Endothelial cell of umbilical vein (primary cell): ENCODE data around the gene TMOD1. TPM values are rescaled to one million over a fixed set of nuclear protein-coding genes. Genes with fewer than 3 reads are reported as not detected.

Experiments used
- BruUV-seq: library from RNA; stranded (reverse); fragments of 400-500 nt; replicated peaks from 2 replicates; lab custom pipeline; 2021; lab: Mats Ljungman, UMichigan
- CTCF ChIA-PET: fragments of 300-600, 350-600 bp; sonication (Branson Sonifier 250); formaldehyde crosslinking; loops from one replicate; lab custom pipeline; 2021; ENCODE audit warnings: antibody characterized with exemption, inconsistent platforms; lab: Charles Lee
- POLR2A ChIA-PET: fragments of 300-600, 350-600 bp; sonication (Branson Sonifier 250); formaldehyde crosslinking; loops from one replicate; lab custom pipeline; 2021; ENCODE audit warnings: antibody characterized with exemption, inconsistent platforms; lab: Charles Lee
- DNase-seq: peaks from one replicate; pipeline ENCODE4 v3.0.0-alpha.2; 2011; ENCODE audit warnings: low read depth, low spot score
- FAIRE-seq: peaks from 2 replicates; lab custom pipeline; 2011; peaks lifted over from hg19 to GRCh38; lab: Jason Lieb, UNC
- H2AFZ ChIP-seq: 2 replicates; pipeline ENCODE4 v1.6.0; 2012; ENCODE audit warnings: low read depth, low read length, control low read depth, inconsistent platforms
- H3K27ac ChIP-seq: 2 replicates; pipeline ENCODE4 v1.5.1; 2011; ENCODE audit warnings: low read depth, mild to moderate bottlenecking, control low read depth, low read length, moderate library complexity; ENCODE audit not compliant: insufficient read depth
- H3K27me3 ChIP-seq, 2 experiments: 2 replicates each; pipeline versions ENCODE4 v1.6.0 to v1.6.1; 2011; ENCODE audit warnings: low read length in 2 of 2, mixed read lengths in 1 of 2; ENCODE audit not compliant: control insufficient read depth in 2 of 2, insufficient read depth in 2 of 2
- H3K36me3 ChIP-seq, 2 experiments: 2 replicates in 1 of 2; 3 replicates in 1 of 2; pipeline ENCODE4 v1.5.1; 2011; ENCODE audit warnings: low read length in 2 of 2, mild to moderate bottlenecking in 1 of 2, moderate library complexity in 1 of 2; ENCODE audit not compliant: control insufficient read depth in 2 of 2, insufficient read depth in 2 of 2; ENCODE audit errors: extremely low read depth in 1 of 2
- H3K4me1 ChIP-seq: 3 replicates; pipeline ENCODE4 v1.5.1; 2011; ENCODE audit warnings: mild to moderate bottlenecking, low read length; ENCODE audit not compliant: control insufficient read depth, insufficient read depth; ENCODE audit errors: extremely low read depth
- H3K4me2 ChIP-seq: 2 replicates; pipeline ENCODE4 v1.6.1; 2011; ENCODE audit warnings: low read length, control low read depth, mixed read lengths; ENCODE audit not compliant: insufficient read depth
- H3K4me3 ChIP-seq, 3 experiments: fragments of 200-600 bp in 1 of 3; sonication (generic), shearing (Covaris generic) in 1 of 3; replicated peaks in 1 of 3; 2 replicates each; pipeline ENCODE4 v1.5.1; 2011 to 2016; ENCODE audit warnings: control low read depth in 3 of 3, low read length in 3 of 3, mild to moderate bottlenecking in 2 of 3, inconsistent platforms in 1 of 3, low read depth in 1 of 3, moderate library complexity in 1 of 3; ENCODE audit not compliant: insufficient read depth in 1 of 3
- H3K79me2 ChIP-seq: 2 replicates; pipeline ENCODE4 v1.6.0; 2012; ENCODE audit warnings: low read length, inconsistent platforms; ENCODE audit not compliant: control insufficient read depth, insufficient read depth
- H3K9ac ChIP-seq: replicated peaks from 2 replicates; pipeline ENCODE3; 2011; ENCODE audit warnings: low read length, control low read depth; ENCODE audit not compliant: insufficient read depth; ENCODE audit errors: extremely low read depth
- H3K9me1 ChIP-seq: replicated peaks from 3 replicates; pipeline ENCODE4 v1.6.0; 2011; ENCODE audit warnings: mild to moderate bottlenecking, low read length; ENCODE audit not compliant: control insufficient read depth, insufficient read depth; ENCODE audit errors: extremely low read depth
- H3K9me3 ChIP-seq: replicated peaks from 2 replicates; pipeline ENCODE4 v1.5.1; 2012; ENCODE audit warnings: low read length, inconsistent platforms; ENCODE audit not compliant: control insufficient read depth, insufficient read depth
- H4K20me1 ChIP-seq: replicated peaks from 2 replicates; pipeline ENCODE3; 2011; ENCODE audit warnings: mild to moderate bottlenecking, low read length; ENCODE audit not compliant: control insufficient read depth, insufficient read depth; ENCODE audit errors: extremely low read depth
- EZH2 ChIP-seq: IDR thresholded peaks from 2 replicates; pipeline ENCODE4 v1.6.1; 2012; ENCODE audit warnings: borderline replicate concordance, low read depth, mild to moderate bottlenecking, moderate library complexity, low read length, inconsistent platforms; ENCODE audit not compliant: severe bottlenecking
- FOS ChIP-seq: IDR thresholded peaks from 2 replicates; pipeline ENCODE4 v1.6.1; 2011; ENCODE audit warnings: mild to moderate bottlenecking, low read length, moderate library complexity, borderline replicate concordance; ENCODE audit not compliant: insufficient read depth
- GATA2 ChIP-seq: IDR thresholded peaks from 2 replicates; pipeline ENCODE4 v1.7.0; 2011; ENCODE audit warnings: low read depth, mild to moderate bottlenecking, moderate library complexity, mixed read lengths, low read length; ENCODE audit not compliant: insufficient read length, insufficient read depth
- JUN ChIP-seq: IDR thresholded peaks from 2 replicates; pipeline ENCODE4 v1.6.1; 2011; ENCODE audit warnings: borderline replicate concordance, low read depth; ENCODE audit not compliant: insufficient read length, insufficient read depth
- MYC ChIP-seq: IDR thresholded peaks from one replicate; pipeline ENCODE4 v1.6.1; 2011; ENCODE audit warnings: mild to moderate bottlenecking, low read depth, low read length
- POLR2A ChIP-seq: IDR thresholded peaks from 2 replicates; pipeline ENCODE4 v1.6.1; 2012; ENCODE audit warnings: low read depth, mild to moderate bottlenecking, control low read depth, low read length
- POLR2AphosphoS5 ChIP-seq: IDR thresholded peaks from 2 replicates; pipeline ENCODE4 v1.6.1; 2012; ENCODE audit warnings: low read depth, mild to moderate bottlenecking, control low read depth, low read length, moderate library complexity; ENCODE audit not compliant: insufficient read depth
- dilution Hi-C: fragments of 300-500 bp; cut with MboI; formaldehyde crosslinking; loops from one replicate; pipeline ENCODE4 v1.15.0; 2019; ENCODE audit warnings: low sequenced_read_pairs; ENCODE audit not compliant: extremely low pct_ligation_motif_present
- intact Hi-C: fragments of 100-400 bp; cut with micrococcal nuclease; formaldehyde crosslinking; loops from one replicate; pipeline ENCODE4 v1.10.0; 2022
- polyA plus RNA-seq, 4 experiments: library from polyadenylated mRNA; depleted of rRNA in 3 of 4; stranded (reverse) in 3 of 4; unstranded in 1 of 4; fragments of >200 nt; gene quantifications; 2 replicates each; pipeline versions ENCODE4 v1.2.1 to v1.2.3, GENCODE V29; 2011 to 2012; ENCODE audit warnings: missing spikeins in 1 of 4
- total RNA-seq: library from RNA; stranded (reverse); gene quantifications from 2 replicates; pipeline ENCODE4 v1.2.3, GENCODE V29; 2021
- TF ChIP-seq, protein P1 (sequence below), 2 donors: IDR thresholded peaks; 1 replicate in 1 of 2; 2 replicates in 1 of 2; pipeline ENCODE4 v1.5.1; 2011; ENCODE audit warnings: low read length in 2 of 2, mild to moderate bottlenecking in 2 of 2, moderate library complexity in 2 of 2, control low read depth in 1 of 2, inconsistent platforms in 1 of 2, low read depth in 1 of 2; ENCODE audit not compliant: insufficient read depth in 1 of 2; ENCODE audit errors: extremely low read depth in 1 of 2
- TF ChIP-seq, protein P2 (sequence below): IDR thresholded peaks from 2 replicates; pipeline ENCODE4 v1.6.1; 2011; ENCODE audit not compliant: insufficient read depth, insufficient read length

The TMOD1 gene
- total and polyA plus RNA-seq, 2 donors (not counting 3 experiments of a cell fraction or from before 2014, with no cell fraction given): 0.26 to 1.4 TPM

DNA sequence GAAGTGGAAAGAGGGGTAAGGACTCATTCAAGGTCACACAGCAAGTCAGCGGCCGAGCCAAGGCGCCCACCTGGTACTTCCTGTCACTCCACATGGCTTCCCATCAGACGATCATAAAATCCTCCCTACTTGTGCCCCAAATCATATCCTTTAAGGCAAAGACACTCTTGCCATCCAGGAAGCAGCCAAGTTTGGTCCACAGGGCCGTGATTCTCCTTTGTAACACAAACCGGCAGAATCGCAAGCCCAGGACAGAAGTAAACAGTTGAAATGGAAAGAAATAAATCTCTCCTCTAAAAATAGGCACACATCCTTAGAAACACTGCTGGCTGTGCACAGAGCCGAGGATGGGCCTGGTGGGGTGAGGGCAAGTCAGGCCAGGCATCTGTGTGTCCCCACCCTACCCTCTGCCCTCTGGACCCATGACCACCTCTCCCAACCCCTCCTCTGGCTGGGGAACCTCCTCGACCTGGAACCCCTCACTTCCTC lies 30.5 kb downstream of the TMOD1 start:
- intact Hi-C loops: no loop called here
- ChIA-PET POLR2A (no interaction called here), CTCF (interaction anchor here (1.4 kb wide), 1 partner anchor 67 kb away, joined by 4 read pairs; no protein-coding TSS in a partner anchor)
- DNase-seq (no peak), FAIRE-seq (no peak)
- Histone ChIP-seq H3K36me3 (no peaks in the 10 kb centered on the region), H3K9ac (no peak overlapping the region), H2AFZ (no peak overlapping the region), H3K9me3 (no peaks in the 10 kb centered on the region), H3K27me3 (peaks cover 7 to 9% of the 10 kb centered on the region in 2 experiments), H3K4me3 (no peak overlapping the region), H3K4me2 (no peak overlapping the region), H3K9me1 (no peaks in the 10 kb centered on the region), H4K20me1 (no peaks in the 10 kb centered on the region), H3K4me1 (no peaks in the 10 kb centered on the region), H3K79me2 (no peaks in the 10 kb centered on the region), H3K27ac (no peak overlapping the region)
- dilution Hi-C loops: no loop called here
- BruUV-seq: no TSS peak
- TF ChIP-seq, protein P1, sequence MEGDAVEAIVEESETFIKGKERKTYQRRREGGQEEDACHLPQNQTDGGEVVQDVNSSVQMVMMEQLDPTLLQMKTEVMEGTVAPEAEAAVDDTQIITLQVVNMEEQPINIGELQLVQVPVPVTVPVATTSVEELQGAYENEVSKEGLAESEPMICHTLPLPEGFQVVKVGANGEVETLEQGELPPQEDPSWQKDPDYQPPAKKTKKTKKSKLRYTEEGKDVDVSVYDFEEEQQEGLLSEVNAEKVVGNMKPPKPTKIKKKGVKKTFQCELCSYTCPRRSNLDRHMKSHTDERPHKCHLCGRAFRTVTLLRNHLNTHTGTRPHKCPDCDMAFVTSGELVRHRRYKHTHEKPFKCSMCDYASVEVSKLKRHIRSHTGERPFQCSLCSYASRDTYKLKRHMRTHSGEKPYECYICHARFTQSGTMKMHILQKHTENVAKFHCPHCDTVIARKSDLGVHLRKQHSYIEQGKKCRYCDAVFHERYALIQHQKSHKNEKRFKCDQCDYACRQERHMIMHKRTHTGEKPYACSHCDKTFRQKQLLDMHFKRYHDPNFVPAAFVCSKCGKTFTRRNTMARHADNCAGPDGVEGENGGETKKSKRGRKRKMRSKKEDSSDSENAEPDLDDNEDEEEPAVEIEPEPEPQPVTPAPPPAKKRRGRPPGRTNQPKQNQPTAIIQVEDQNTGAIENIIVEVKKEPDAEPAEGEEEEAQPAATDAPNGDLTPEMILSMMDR (IDR thresholded peaks at IDR 0.05; ENCODE audit: extremely low read depth in 1 of 2, insufficient read depth in 1 of 2, low read depth in 1 of 2, low read length in 2 of 2): no peak
- TF ChIP-seq FOS: no peak
- TF ChIP-seq, protein P2, sequence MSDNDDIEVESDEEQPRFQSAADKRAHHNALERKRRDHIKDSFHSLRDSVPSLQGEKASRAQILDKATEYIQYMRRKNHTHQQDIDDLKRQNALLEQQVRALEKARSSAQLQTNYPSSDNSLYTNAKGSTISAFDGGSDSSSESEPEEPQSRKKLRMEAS: no peak
- no peak for TF ChIP-seq POLR2A
- no peak for TF ChIP-seq JUN
- no peak for TF ChIP-seq MYC
- TF ChIP-seq POLR2AphosphoS5: no peak
- no peak for TF ChIP-seq EZH2
- TF ChIP-seq GATA2: no peak
